AG10803 (cell line): Measurements from ENCODE around the gene ALPL.

Experiments
- DNase-seq: peaks from one replicate; pipeline ENCODE4 v3.0.0; 2010; ENCODE audit warnings: low read depth
- H3K4me3 ChIP-seq: 2 replicates; pipeline ENCODE4 v1.5.1; 2011; ENCODE audit warnings: mild to moderate bottlenecking, low read length, control low read depth
- CTCF ChIP-seq: conservative IDR thresholded peaks from 2 replicates; pipeline ENCODE4 v1.5.1; 2011; ENCODE audit warnings: mild to moderate bottlenecking, low read length, control low read depth, inconsistent platforms

Gene ALPL

GRCh38 chr1:21569820-21570527 is 60.8 kb downstream of the ALPL start:
- no peak for DNase-seq
- no peak for TF ChIP-seq CTCF
- no peak overlapping the region for H3K4me3 ChIP-seq

GRCh38 chr1:21570528-21570875 is 61.3 kb downstream of the ALPL start:
- DNase-seq: no peak

GRCh38 chr1:21570885-21571284 is 61.7 kb downstream of the ALPL start:
- no peak for DNase-seq
- no peak for TF ChIP-seq CTCF
- no peak overlapping the region for H3K4me3 ChIP-seq

More at GRCh38 chr1:21570528-21570875, 61.3 kb downstream of the ALPL start:
- H3K4me3 ChIP-seq: no peak overlapping the region
- no peak for TF ChIP-seq CTCF

GRCh38 chr1:21572221-21572620 is 63.0 kb downstream of the ALPL start:
- no peak for TF ChIP-seq CTCF
- no peak for DNase-seq

GRCh38 chr1:21572735-21573277 is 63.6 kb downstream of the ALPL start:
- no peak for TF ChIP-seq CTCF
- no peak for DNase-seq
- no peak overlapping the region for H3K4me3 ChIP-seq

More at GRCh38 chr1:21572221-21572620, 63.0 kb downstream of the ALPL start:
- no peak overlapping the region for H3K4me3 ChIP-seq

GRCh38 chr1:21573475-21573874 is 64.3 kb downstream of the ALPL start:
- no peak overlapping the region for H3K4me3 ChIP-seq
- no peak for TF ChIP-seq CTCF
- no peak for DNase-seq

- peak; percentile 65 for TF ChIP-seq CTCF
- H3K4me3 ChIP-seq: no peak overlapping the region
- peak; percentile 61 for DNase-seq
Observed at GRCh38 chr1:21573971-21574465, 64.8 kb downstream of the ALPL start.
